GM18520 (cell line): ENCODE data around the gene FZD7.

ENCODE experiments used
- ATAC-seq: cut with Tn5 transposase; IDR thresholded peaks from one replicate; pipeline ENCODE4 v1.9.1; 2021; ENCODE audit not compliant: unreplicated experiment

Gene FZD7

GRCh38 chr2:202036601-202037037, 3.0 kb downstream of the FZD7 start:
- ATAC-seq: no peak

GRCh38 chr2:202037086-202037485, 3.4 kb downstream of the FZD7 start:
- ATAC-seq: no peak

GRCh38 chr2:202038471-202039277, 5.0 kb downstream of the FZD7 start:
- ATAC-seq: no peak

- no peak for ATAC-seq
Measured at GRCh38 chr2:202039278-202040078, 5.8 kb downstream of the FZD7 start.

GRCh38 chr2:202040079-202040844, 6.6 kb downstream of the FZD7 start:
- no peak for ATAC-seq

- ATAC-seq: no peak
Measured at GRCh38 chr2:202042444-202042843, 8.8 kb downstream of the FZD7 start.

GRCh38 chr2:202043475-202043874, 9.8 kb downstream of the FZD7 start:
- no peak for ATAC-seq

GRCh38 chr2:202044777-202045176, 11.1 kb downstream of the FZD7 start:
- ATAC-seq: no peak

GRCh38 chr2:202046572-202046971, 12.9 kb downstream of the FZD7 start:
- no peak for ATAC-seq

GRCh38 chr2:202049092-202049728, 15.6 kb downstream of the FZD7 start:
- ATAC-seq: no peak

- ATAC-seq: no peak
Measured at GRCh38 chr2:202049840-202050239, 16.2 kb downstream of the FZD7 start.

GRCh38 chr2:202050652-202051051, 17.0 kb downstream of the FZD7 start:
- no peak for ATAC-seq

GRCh38 chr2:202051499-202052161, 18.0 kb downstream of the FZD7 start:
- ATAC-seq: no peak

GRCh38 chr2:202052235-202052634, 18.6 kb downstream of the FZD7 start:
- ATAC-seq: no peak

- ATAC-seq: no peak
Measured at GRCh38 chr2:202054679-202055078, 21.0 kb downstream of the FZD7 start.

- no peak for ATAC-seq
Measured at GRCh38 chr2:202056611-202057010, 23.0 kb downstream of the FZD7 start.

GRCh38 chr2:202060218-202060617, 26.6 kb downstream of the FZD7 start:
- no peak for ATAC-seq

- no peak for ATAC-seq
Measured at GRCh38 chr2:202061695-202062094, 28.0 kb downstream of the FZD7 start.

- no peak for ATAC-seq
Measured at GRCh38 chr2:202064171-202064880, 30.7 kb downstream of the FZD7 start.

GRCh38 chr2:202064881-202065230, 31.2 kb downstream of the FZD7 start:
- no peak for ATAC-seq
